Stimulated activated naive CD8-positive, alpha-beta T cell treated with anti-CD3 and anti-CD28 coated beads, Interleukin-15, amount 100 ng/mL, for 72 hours (primary cell): ENCODE data around the gene GNA12.
A peak's percentile ranks its signal among the peaks of the same experiment; 100 is the strongest.

Source experiments
- ATAC-seq: fragments of 150-1000 bp; cut with Tn5 transposase; 2 replicates; pipeline ENCODE4 v1.10.0; 2021; ENCODE audit warnings: mild to moderate bottlenecking, moderate library complexity
- DNase-seq, 2 donors: peaks; one replicate each; pipeline ENCODE4 v3.0.0; 2021 to 2022
- H3K27ac Mint-ChIP-seq, 2 donors: one replicate each; pipeline ENCODE4 v1.8.0; 2022; ENCODE audit warnings: mild to moderate bottlenecking in 2 of 2, mixed read lengths in 2 of 2, moderate library complexity in 2 of 2
- H3K27me3 Mint-ChIP-seq: one replicate; pipeline ENCODE4 v1.8.0; 2022; ENCODE audit warnings: mixed read lengths
- H3K4me1 Mint-ChIP-seq: one replicate; pipeline ENCODE4 v1.8.0; 2022; ENCODE audit warnings: mild to moderate bottlenecking, mixed read lengths
- H3K4me3 Mint-ChIP-seq, 2 donors: one replicate each; pipeline ENCODE4 v1.8.0; 2022; ENCODE audit warnings: mild to moderate bottlenecking in 2 of 2, mixed read lengths in 2 of 2, moderate library complexity in 1 of 2
- H3K9me3 Mint-ChIP-seq, 2 donors: one replicate each; pipeline ENCODE4 v1.8.0; 2022; ENCODE audit warnings: mixed read lengths in 2 of 2

GNA12 gene

GRCh38 chr7:2776401-2776800, 67.7 kb downstream of the GNA12 start:
- no peak for DNase-seq
- Mint-ChIP-seq H3K4me3 (no peak overlapping the region), H3K9me3 (no peaks in the 10 kb centered on the region), H3K27ac (peak overlapping the region; percentile 23 to 75), H3K4me1 (peaks cover 39% of the 10 kb centered on the region), H3K27me3 (no peaks in the 10 kb centered on the region)
- no peak for ATAC-seq

DNA sequence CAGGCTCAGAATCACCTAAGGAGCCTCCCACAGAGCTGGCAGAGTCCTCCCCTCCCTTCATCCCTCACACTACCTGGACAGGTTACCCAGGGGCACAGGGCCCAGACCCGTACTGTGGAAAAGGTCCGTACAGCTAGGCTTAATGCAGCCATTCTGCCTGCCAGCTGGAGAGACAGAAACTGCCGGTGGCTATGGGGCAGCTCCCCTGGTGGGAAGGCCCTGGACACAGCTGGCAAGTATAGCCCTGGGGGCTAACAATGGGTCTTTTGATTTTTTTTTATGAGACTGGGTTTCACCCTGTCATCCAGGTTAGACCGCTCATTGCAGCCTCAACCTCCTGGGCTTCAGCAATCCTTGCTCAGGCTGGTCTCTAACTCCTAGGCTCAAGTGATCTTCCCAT, 68.3 kb downstream of the GNA12 start:
- no peak for ATAC-seq
- Mint-ChIP-seq H3K4me3 (no peak overlapping the region), H3K27me3 (no peaks in the 10 kb centered on the region), H3K4me1 (peaks cover 39% of the 10 kb centered on the region), H3K9me3 (no peaks in the 10 kb centered on the region), H3K27ac (peak overlapping the region in 1 of 2 donors; percentile 75)
- DNase-seq, result no peak

GRCh38 chr7:2775376-2775775, 68.7 kb downstream of the GNA12 start:
- Mint-ChIP-seq H3K27me3 (no peaks in the 10 kb centered on the region), H3K4me1 (peaks cover 36% of the 10 kb centered on the region), H3K4me3 (no peak overlapping the region), H3K9me3 (peaks cover 0 to 1% of the 10 kb centered on the region in 2 donors), H3K27ac (no peak overlapping the region)
- no peak for ATAC-seq
- no peak for DNase-seq

DNA sequence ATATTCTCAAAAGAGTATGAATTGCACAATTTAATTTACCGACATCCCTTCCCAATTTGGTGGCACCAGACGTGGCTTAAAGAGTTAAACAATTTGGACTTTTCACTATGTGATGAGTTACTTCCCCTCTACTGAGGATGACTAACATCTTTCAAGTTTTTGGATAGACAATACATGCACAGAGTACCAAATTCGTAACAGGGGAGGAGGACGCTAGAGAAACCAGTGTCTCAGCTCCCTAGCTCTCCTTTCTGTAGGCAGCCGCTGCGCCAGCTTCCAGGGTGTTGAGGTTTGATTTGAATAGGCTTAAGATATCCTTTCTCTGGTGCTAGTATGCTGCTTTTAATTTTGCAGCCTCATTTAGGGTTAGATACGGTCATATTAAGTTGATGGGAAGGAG, 69.2 kb downstream of the GNA12 start:
- Mint-ChIP-seq H3K4me3 (no peak overlapping the region), H3K27ac (no peak overlapping the region), H3K27me3 (no peaks in the 10 kb centered on the region), H3K4me1 (peaks cover 36% of the 10 kb centered on the region), H3K9me3 (peaks cover 0 to 3% of the 10 kb centered on the region in 2 donors)
- ATAC-seq (no peak), DNase-seq (no peak)

DNA sequence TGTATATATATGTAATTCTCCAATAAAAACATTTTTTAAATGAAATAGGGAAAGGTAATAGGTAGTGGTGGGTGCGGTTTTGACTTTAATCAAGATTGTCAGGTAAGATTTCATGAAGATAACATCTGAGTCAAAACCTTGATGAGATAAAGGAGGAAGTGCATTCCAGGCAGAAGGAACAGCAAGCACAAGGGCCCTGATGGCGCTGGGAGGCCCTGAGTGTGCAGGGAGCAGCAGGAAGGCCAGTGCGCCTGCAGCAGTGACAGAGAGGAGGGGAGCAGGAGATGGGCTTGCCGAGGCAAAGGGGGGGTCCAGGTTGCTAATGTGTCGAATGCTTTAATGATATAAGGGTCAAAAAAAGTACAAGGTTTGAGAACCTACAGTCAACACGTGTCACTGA, 69.8 kb downstream of the GNA12 start:
- Mint-ChIP-seq H3K4me1 (peaks cover 36% of the 10 kb centered on the region), H3K27ac (no peak overlapping the region), H3K4me3 (no peak overlapping the region), H3K27me3 (no peaks in the 10 kb centered on the region), H3K9me3 (peaks cover 0 to 3% of the 10 kb centered on the region in 2 donors)
- ATAC-seq (no peak), DNase-seq (no peak)

DNA sequence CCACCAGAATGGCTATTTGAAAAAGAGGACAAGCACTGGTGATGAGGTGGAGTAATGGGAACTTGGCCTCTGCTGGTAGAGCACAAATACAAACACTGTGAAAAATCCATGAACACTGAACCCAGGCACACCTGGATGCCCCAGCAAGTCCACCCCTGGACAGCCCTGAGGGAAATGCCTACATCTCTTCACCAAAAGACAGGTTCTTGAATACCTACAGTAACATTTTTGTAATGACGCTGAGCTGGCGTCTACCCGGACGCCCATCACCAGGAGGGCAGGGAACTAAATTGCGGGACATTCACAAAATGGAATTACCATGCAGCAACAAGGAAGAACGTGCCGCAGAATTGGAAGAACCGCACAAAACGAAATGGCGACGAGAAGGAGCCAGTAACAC, 70.5 kb downstream of the GNA12 start:
- H3K9me3 Mint-ChIP-seq, result peaks cover 0 to 3% of the 10 kb centered on the region in 2 donors
- no peaks in the 10 kb centered on the region for H3K27me3 Mint-ChIP-seq
- peak overlapping the region; percentile 23 to 94 for H3K27ac Mint-ChIP-seq
- no peak for DNase-seq
- H3K4me1 Mint-ChIP-seq, result peaks cover 36% of the 10 kb centered on the region
- ATAC-seq, result no peak
- H3K4me3 Mint-ChIP-seq, result peak overlapping the region in 1 of 2 donors; percentile 64

- Mint-ChIP-seq H3K9me3 (peaks cover 0 to 3% of the 10 kb centered on the region in 2 donors), H3K27me3 (no peaks in the 10 kb centered on the region)
These were observed 72.8 kb downstream of the GNA12 start for GRCh38 chr7:2771274-2771731.

DNA sequence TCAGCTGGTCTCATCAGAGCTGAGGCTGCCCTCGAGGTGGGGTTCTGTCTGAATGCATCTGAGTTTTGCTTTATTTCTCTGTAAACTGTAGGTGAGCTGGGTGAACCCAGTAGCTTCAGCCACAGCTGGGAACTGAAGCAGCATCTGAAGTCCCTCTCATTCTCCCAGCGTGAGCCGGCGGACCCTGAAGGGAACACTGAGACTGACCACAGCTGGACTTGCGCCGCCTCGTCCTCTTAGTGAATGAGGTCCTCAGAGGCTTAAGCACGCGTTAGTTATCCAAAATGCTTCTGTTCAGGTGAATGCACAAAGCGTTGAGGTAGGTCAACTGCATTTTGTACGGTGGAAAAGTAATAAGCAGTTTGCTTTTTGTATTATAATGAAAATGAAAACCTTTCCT, 79.5 kb downstream of the GNA12 start:
- Mint-ChIP-seq H3K9me3 (no peaks in the 10 kb centered on the region), H3K27ac (no peak overlapping the region), H3K4me3 (no peak overlapping the region), H3K27me3 (no peaks in the 10 kb centered on the region), H3K4me1 (peaks cover 18% of the 10 kb centered on the region)
- DNase-seq, result no peak
- ATAC-seq, result no peak

More at GRCh38 chr7:2771274-2771731, 72.8 kb downstream of the GNA12 start:
- peaks cover 36% of the 10 kb centered on the region for H3K4me1 Mint-ChIP-seq
- H3K4me3 Mint-ChIP-seq, result no peak overlapping the region
- ATAC-seq (no peak), DNase-seq (no peak)
- H3K27ac Mint-ChIP-seq, result peak overlapping the region in 1 of 2 donors; percentile 74

GRCh38 chr7:2763597-2763996, 80.5 kb downstream of the GNA12 start:
- DNase-seq, result no peak
- H3K4me3 Mint-ChIP-seq, result no peak overlapping the region
- no peak overlapping the region for H3K27ac Mint-ChIP-seq
- ATAC-seq, result no peak
- H3K27me3 Mint-ChIP-seq, result no peaks in the 10 kb centered on the region
- no peaks in the 10 kb centered on the region for H3K9me3 Mint-ChIP-seq
- peaks cover 28% of the 10 kb centered on the region for H3K4me1 Mint-ChIP-seq

GRCh38 chr7:2761801-2762497, 82.2 kb downstream of the GNA12 start:
- H3K4me3 Mint-ChIP-seq, result no peak overlapping the region
- no peak for DNase-seq
- ATAC-seq, result no peak
- H3K27ac Mint-ChIP-seq, result no peak overlapping the region
- peaks cover 45% of the 10 kb centered on the region for H3K4me1 Mint-ChIP-seq
- H3K9me3 Mint-ChIP-seq, result no peaks in the 10 kb centered on the region
- no peaks in the 10 kb centered on the region for H3K27me3 Mint-ChIP-seq

DNA sequence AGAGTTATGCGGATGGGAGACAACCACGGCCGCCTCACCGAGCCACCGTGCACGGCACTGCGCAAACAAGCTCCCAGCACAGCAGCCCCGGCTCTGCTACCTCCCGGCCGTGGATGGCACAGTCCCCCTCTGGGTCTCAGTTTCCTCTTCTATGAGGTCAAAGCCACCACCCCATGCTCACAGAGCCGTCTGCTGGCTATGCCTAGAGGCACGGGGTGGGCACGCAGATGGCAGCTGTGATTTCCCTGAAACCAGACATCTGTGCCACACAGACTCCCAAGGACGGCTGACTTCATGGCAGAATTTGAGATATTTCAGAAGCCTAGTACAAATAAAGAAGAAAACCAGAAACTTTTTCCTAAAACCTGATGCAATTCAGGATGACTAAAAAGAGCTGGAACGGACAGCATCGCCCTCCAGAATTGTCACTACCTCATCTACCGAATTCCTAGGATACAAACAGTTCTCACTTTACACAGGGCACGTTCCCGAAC, 82.9 kb downstream of the GNA12 start:
- H3K27ac Mint-ChIP-seq, result no peak overlapping the region
- DNase-seq, result no peak
- no peaks in the 10 kb centered on the region for H3K9me3 Mint-ChIP-seq
- ATAC-seq, result no peak
- no peak overlapping the region for H3K4me3 Mint-ChIP-seq
- peaks cover 52% of the 10 kb centered on the region for H3K4me1 Mint-ChIP-seq
- H3K27me3 Mint-ChIP-seq, result no peaks in the 10 kb centered on the region

DNA sequence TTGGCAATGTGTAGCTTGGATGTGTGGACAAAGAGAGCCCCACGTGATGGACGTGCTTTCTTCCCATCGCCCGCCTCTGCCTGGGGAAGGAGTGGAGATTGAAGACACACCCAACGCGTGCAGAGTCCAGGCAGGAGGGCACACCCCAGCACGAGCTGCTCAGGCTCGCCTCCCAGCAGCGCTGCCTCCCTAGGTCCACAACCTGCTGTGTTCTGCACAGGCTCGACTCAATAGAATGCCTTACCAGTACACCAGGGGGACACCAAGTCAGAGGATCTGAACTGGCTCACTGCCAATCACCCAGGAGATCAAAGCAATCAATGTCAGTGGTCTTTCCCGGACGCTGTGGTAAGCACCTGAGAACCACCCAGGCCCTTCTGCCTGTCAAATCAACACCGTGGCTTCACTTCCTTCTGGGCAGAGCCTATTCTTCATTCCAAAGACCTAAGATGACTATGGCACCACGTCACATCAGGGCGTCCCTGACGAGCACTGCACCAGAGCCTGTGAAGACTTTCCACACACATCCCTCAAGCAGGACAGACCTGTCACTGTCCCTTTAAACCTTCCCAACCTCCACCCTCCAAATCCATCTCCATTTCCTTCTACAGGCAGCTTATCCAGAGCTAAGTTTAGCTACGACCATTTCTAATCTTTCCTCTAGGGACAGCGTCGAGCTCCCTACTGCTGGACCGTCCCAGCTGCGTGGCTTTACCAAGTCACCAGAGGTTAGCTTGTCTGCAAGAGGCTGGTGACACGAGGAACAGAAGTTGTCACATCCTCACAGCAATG, 83.8 kb downstream of the GNA12 start:
- ATAC-seq, result no peak
- Mint-ChIP-seq H3K27ac (peak overlapping the region in 1 of 2 donors; percentile 64), H3K4me3 (peak overlapping the region in 1 of 2 donors; percentile 10), H3K4me1 (peaks cover 52% of the 10 kb centered on the region), H3K27me3 (no peaks in the 10 kb centered on the region), H3K9me3 (no peaks in the 10 kb centered on the region)
- peak in 1 of 2 donors; percentile 39 for DNase-seq

DNA sequence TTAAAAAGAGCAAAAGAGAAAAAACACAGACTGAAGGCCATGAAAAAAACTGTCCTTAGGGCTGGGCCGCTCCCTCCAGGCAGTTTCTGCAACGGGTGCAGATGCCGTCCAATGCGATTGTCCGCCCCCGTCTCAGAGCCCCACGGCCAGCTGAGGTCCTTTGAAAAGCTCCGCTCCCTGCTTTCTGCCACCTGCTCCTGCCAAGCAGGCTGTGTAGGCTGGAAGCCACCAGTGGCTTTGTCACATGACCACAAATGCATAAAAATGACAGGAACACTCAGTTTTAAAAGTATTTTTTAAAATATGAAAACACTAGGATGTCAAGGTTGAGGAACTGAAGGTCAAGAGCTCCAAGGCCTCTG, 84.4 kb downstream of the GNA12 start:
- no peaks in the 10 kb centered on the region for H3K27me3 Mint-ChIP-seq
- peak overlapping the region in 1 of 2 donors; percentile 55 for H3K4me3 Mint-ChIP-seq
- H3K4me1 Mint-ChIP-seq, result peaks cover 52% of the 10 kb centered on the region
- DNase-seq (no peak), ATAC-seq (no peak)
- H3K27ac Mint-ChIP-seq, result peak overlapping the region in 1 of 2 donors; percentile 64
- H3K9me3 Mint-ChIP-seq, result no peaks in the 10 kb centered on the region

- no peak for DNase-seq
- H3K4me1 Mint-ChIP-seq, result peaks cover 52% of the 10 kb centered on the region
- H3K9me3 Mint-ChIP-seq, result no peaks in the 10 kb centered on the region
- peak; percentile 26 for ATAC-seq
- H3K27me3 Mint-ChIP-seq, result no peaks in the 10 kb centered on the region
- peak overlapping the region; percentile 97 to 98 for H3K27ac Mint-ChIP-seq
- H3K4me3 Mint-ChIP-seq, result peak overlapping the region; percentile 64 to 77
These were observed 85.2 kb downstream of the GNA12 start for GRCh38 chr7:2758673-2759616.
